Neutrophil (primary cell): ENCODE results near the gene TNRC18.

ENCODE experiments used
- H3K27ac ChIP-seq: fragments of 200-600 bp; sonication (generic); 2 replicates; pipeline ENCODE4 v1.5.1; 2016; ENCODE audit warnings: mild to moderate bottlenecking, moderate library complexity
- H3K27me3 ChIP-seq: fragments of 200-600 bp; sonication (generic); 2 replicates; pipeline ENCODE4 v1.6.0; 2016; ENCODE audit warnings: mild to moderate bottlenecking
- H3K36me3 ChIP-seq: fragments of 200-600 bp; sonication (generic); 2 replicates; pipeline ENCODE4 v1.5.1; 2017
- H3K4me1 ChIP-seq, 2 experiments: fragments of 200-600 bp in 1 of 2; sonication (generic) in 1 of 2; 1 replicate in 1 of 2; 2 replicates in 1 of 2; pipeline versions ENCODE4 v1.5.1 to v1.6.1; 2013 to 2016; ENCODE audit warnings: low read depth in 1 of 2, low read length in 1 of 2, mild to moderate bottlenecking in 1 of 2, moderate library complexity in 1 of 2; ENCODE audit not compliant: control insufficient read depth in 1 of 2, insufficient read depth in 1 of 2
- H3K4me3 ChIP-seq, 2 experiments: fragments of 200-600 bp in 1 of 2; sonication (generic) in 1 of 2; 1 replicate in 1 of 2; 2 replicates in 1 of 2; pipeline ENCODE4 v1.5.1; 2013 to 2016; ENCODE audit warnings: low read depth in 1 of 2, low read length in 1 of 2, mild to moderate bottlenecking in 1 of 2, moderate library complexity in 1 of 2
- H3K9me3 ChIP-seq: fragments of 200-600 bp; sonication (generic); 2 replicates; pipeline ENCODE4 v1.5.1; 2016
- CTCF ChIP-seq: fragments of 200-600 bp; sonication (generic); IDR thresholded peaks from 2 replicates; pipeline ENCODE4 v1.5.1; 2016; ENCODE audit warnings: antibody characterized with exemption

TNRC18 gene

DNA sequence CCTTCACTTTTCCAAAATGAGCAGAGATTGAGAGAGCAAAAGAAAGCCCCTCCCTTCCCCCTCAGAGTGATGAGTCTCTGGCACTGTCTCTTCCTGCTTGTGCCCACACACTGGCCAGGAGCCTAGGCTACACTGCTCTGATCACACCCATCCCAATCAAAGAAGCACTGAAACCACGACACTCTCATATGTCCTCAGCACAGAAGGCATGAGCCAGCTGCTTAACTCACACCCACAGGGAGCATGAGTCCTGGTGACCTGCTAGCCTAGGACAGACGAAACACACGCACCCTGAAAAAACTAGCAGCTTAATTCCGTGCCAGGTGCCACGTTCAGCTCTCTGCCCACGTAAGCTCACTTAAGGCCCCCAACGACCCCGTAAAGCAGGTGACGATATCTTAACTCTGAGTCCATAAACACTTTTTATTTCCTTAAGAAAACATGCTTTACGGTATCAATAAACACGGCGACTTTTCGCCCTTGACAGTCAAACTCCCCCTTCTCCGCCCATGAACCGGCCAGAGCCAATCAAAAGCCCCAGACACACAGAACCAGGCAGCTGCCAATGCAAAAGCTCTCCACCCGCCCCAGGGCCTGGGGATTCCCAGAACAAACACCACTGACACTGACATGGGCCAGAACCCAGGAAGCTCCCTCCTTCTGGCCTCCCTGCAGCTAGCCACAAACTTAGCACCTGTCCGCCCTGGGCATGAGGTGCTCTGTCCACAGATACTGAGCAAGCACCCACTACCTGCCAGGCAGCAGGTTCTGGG lies 69.0 kb downstream of the TNRC18 start:
- H3K4me3 ChIP-seq, result no peak overlapping the region
- peaks cover 99% of the 10 kb centered on the region for H3K36me3 ChIP-seq

DNA sequence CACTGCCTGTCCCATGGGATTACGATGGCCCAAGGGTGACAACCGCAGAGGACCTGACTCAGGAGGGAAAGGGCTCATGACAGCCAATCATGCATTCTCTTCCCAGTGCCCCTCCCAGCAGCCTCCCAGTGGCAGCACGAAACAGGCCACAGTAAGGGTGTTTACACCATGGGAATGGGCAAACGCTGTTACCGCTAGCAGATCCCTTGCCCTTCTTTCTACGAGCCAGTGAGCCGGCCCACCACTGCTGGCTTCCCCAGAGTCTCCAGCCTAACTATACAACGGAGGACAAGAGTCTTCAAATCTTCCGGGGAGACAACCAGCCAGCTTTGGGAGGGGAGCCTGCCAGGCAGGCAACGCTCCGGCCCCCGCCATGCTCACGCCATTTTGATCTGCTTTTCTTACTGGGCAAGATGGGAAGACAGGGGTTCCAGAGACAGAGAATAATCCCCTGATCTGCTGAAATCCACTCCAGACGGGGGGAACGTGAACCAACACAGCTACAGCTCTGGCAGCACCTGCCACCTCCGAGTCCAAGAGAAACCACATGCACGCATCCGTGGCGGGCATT lies 71.1 kb downstream of the TNRC18 start:
- no peaks in the 10 kb centered on the region for H3K27me3 ChIP-seq
- H3K4me3 ChIP-seq, result no peak overlapping the region
- no peak for TF ChIP-seq CTCF
- peaks cover 99% of the 10 kb centered on the region for H3K36me3 ChIP-seq
- no peaks in the 10 kb centered on the region for H3K4me1 ChIP-seq
- H3K9me3 ChIP-seq, result no peaks in the 10 kb centered on the region
- H3K27ac ChIP-seq, result no peak overlapping the region

More for the DNA sequence above, 69.0 kb downstream of the TNRC18 start:
- Histone ChIP-seq H3K9me3 (no peaks in the 10 kb centered on the region), H3K27me3 (no peaks in the 10 kb centered on the region), H3K4me1 (no peaks in the 10 kb centered on the region), H3K27ac (no peak overlapping the region)
- no peak for TF ChIP-seq CTCF

- no peaks in the 10 kb centered on the region for H3K9me3 ChIP-seq
- TF ChIP-seq CTCF, result no peak
- no peak overlapping the region for H3K4me3 ChIP-seq
- H3K4me1 ChIP-seq, result no peaks in the 10 kb centered on the region
- peaks cover 96% of the 10 kb centered on the region for H3K36me3 ChIP-seq
- H3K27me3 ChIP-seq, result no peaks in the 10 kb centered on the region
- H3K27ac ChIP-seq, result no peak overlapping the region
Observed at GRCh38 chr7:5351507-5352265, 71.9 kb downstream of the TNRC18 start.

DNA sequence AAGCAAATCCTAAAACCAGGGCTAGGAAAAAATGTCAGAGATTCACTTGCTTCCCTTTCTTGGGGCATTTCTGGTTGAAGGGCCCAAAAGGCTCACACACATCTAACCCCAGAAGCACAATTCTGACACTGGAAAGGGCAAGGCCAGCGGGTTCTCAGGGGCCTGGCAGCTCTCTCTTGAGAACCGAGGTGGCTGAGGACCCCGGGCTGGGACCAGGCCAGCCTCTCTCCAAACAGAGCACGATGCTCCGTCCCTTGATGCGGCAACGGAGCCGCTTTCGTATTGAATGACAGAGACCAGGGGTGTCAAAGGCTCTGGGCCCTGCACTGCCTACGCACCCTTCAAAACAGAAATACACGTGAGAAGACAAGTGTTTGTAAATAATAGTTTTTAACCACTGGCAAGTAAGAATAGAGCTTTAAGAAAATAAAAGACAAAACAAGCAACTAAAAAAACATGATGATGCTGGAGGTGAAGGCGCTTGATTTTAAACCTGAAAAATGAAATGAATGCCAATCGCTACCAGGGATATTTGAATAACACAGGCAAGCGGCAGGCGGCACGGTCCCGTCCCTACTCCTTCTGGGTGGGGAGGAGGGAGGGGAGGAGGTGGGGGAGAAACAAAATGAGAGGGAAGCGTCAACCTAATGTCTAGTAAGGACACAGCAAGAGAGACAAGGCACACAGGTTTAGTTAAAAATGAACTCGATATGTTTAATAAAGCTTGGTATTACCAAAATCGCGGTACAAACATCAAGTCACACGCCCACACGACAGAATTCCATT lies 72.8 kb downstream of the TNRC18 start:
- no peak overlapping the region for H3K4me3 ChIP-seq
- peaks cover 96% of the 10 kb centered on the region for H3K36me3 ChIP-seq

More for the DNA sequence above, 72.8 kb downstream of the TNRC18 start:
- Histone ChIP-seq H3K27me3 (no peaks in the 10 kb centered on the region), H3K27ac (no peak overlapping the region), H3K9me3 (no peaks in the 10 kb centered on the region), H3K4me1 (no peaks in the 10 kb centered on the region)
- no peak for TF ChIP-seq CTCF
